ENCODE results near the gene DENND4C.
"Not testable (repeated sequence)": the region's sequence is repeated elsewhere in the genome, so short reads cannot be mapped to it uniquely, and the experiment has no call there.

DNA sequence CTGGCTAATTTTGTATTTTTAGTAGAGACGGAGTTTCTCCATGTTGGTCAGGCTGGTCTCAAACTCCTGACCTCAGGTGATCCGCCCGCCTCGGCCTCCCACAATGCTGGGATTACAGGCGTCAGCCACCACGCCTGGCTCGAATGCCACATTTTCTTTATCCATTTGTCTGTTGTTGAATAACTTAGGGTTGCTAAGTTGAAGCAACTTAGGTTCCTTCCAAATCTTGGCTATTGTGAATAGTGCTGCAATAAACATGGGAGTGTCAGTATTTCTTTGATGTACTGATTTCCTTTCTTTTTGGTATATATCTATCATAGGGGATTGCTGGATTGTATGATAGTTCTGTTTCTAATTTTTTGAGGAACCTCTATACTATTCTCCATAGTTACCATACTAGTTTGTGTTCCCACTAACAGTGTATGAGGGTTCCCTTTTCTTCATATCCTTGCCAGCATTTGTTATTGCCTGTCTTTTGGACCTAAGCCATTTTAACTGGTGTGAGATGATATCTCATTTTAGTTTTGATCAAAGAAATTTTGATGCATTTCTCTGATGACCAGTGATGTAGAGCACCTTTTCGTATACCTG lies 29.3 kb downstream of the DENND4C start:
- TF ChIP-seq, protein P1, sequence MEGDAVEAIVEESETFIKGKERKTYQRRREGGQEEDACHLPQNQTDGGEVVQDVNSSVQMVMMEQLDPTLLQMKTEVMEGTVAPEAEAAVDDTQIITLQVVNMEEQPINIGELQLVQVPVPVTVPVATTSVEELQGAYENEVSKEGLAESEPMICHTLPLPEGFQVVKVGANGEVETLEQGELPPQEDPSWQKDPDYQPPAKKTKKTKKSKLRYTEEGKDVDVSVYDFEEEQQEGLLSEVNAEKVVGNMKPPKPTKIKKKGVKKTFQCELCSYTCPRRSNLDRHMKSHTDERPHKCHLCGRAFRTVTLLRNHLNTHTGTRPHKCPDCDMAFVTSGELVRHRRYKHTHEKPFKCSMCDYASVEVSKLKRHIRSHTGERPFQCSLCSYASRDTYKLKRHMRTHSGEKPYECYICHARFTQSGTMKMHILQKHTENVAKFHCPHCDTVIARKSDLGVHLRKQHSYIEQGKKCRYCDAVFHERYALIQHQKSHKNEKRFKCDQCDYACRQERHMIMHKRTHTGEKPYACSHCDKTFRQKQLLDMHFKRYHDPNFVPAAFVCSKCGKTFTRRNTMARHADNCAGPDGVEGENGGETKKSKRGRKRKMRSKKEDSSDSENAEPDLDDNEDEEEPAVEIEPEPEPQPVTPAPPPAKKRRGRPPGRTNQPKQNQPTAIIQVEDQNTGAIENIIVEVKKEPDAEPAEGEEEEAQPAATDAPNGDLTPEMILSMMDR (IDR thresholded peaks at IDR 0.05 in 8 of 11, conservative IDR thresholded peaks at IDR 0.05 in 3 of 11): not testable (repeated sequence)
- not testable (repeated sequence) for TF ChIP-seq POLR2A (IDR thresholded peaks at IDR 0.05)
